K562 (cell line): ENCODE results near the gene TENT4B. TPM values are rescaled to one million over a fixed set of nuclear protein-coding genes. Genes with fewer than 3 reads are reported as not detected.
"Not testable (repeated sequence)": the region's sequence is repeated elsewhere in the genome, so short reads cannot be mapped to it uniquely, and the experiment has no call there.

Experiments used
- ATAC-seq: fragments of 200-7000 bp; cut with Tn5 transposase; 3 replicates; pipeline ENCODE4 v1.9.1; 2020; ENCODE audit warnings: moderate library complexity
- BruUV-seq: library from RNA; stranded (reverse); fragments of 400-500 nt; replicated peaks from 2 replicates; lab custom pipeline; 2021; lab: Mats Ljungman, UMichigan
- CTCF ChIA-PET: fragments of 300-600 bp; formaldehyde crosslinking; extraction: SDS; loops from one replicate; lab custom pipeline; 2021; ENCODE audit warnings: low intra/inter-chr PET ratio; lab: Yijun Ruan, JAX
- POLR2A ChIA-PET: fragments of 300-600, 350-650 bp; sonication (Branson Sonifier 250); formaldehyde crosslinking; extraction: SDS; loops from one replicate; lab custom pipeline; 2021; ENCODE audit warnings: antibody characterized with exemption, inconsistent platforms; lab: Yijun Ruan, JAX
- DNase-seq, 4 experiments: peaks; one replicate each; pipeline versions ENCODE4 v3.0.0 to v3.0.0-alpha.2; 2011 to 2018; ENCODE audit warnings: low spot score in 3 of 4, mixed read lengths in 3 of 4; ENCODE audit errors: extremely low read depth in 1 of 4
- FAIRE-seq: peaks from 2 replicates; lab custom pipeline; 2011; peaks lifted over from hg19 to GRCh38; lab: Jason Lieb, UNC
- H2AFZ ChIP-seq: 2 replicates; pipeline ENCODE4 v1.6.0; 2011; ENCODE audit warnings: low read depth, low read length, control low read depth, inconsistent platforms
- H3K27ac ChIP-seq: fragments of 200-600 bp; 3 replicates; pipeline ENCODE4 v1.8.0; 2011; ENCODE audit warnings: low read depth, mild to moderate bottlenecking, control low read depth, inconsistent platforms, low read length, moderate library complexity, mixed read lengths; ENCODE audit errors: extremely low read depth
- H3K27me3 ChIP-seq, 2 experiments: fragments of 300-600 bp in 1 of 2; 2 replicates in 1 of 2; 3 replicates in 1 of 2; pipeline versions ENCODE4 v1.6.0 to v1.8.0; 2011; ENCODE audit warnings: inconsistent platforms in 2 of 2, low read length in 2 of 2, mild to moderate bottlenecking in 1 of 2, mixed read lengths in 1 of 2, moderate library complexity in 1 of 2; ENCODE audit not compliant: control insufficient read depth in 2 of 2, insufficient read depth in 2 of 2
- H3K36me3 ChIP-seq: fragments of 300-600 bp; 3 replicates; pipeline ENCODE4 v1.8.0; 2011; ENCODE audit warnings: mild to moderate bottlenecking, low read length, inconsistent platforms; ENCODE audit not compliant: control insufficient read depth, insufficient read depth
- H3K4me1 ChIP-seq, 2 experiments: fragments of 200-600 bp in 1 of 2; replicated peaks in 1 of 2; 2 replicates in 1 of 2; 3 replicates in 1 of 2; pipeline versions ENCODE4 v1.5.1 to v1.8.0; 2011; ENCODE audit warnings: inconsistent platforms in 2 of 2, low read length in 2 of 2, mild to moderate bottlenecking in 1 of 2, mixed read lengths in 1 of 2, moderate library complexity in 1 of 2; ENCODE audit not compliant: control insufficient read depth in 2 of 2, insufficient read depth in 2 of 2
- H3K4me2 ChIP-seq: 2 replicates; pipeline ENCODE4 v1.6.1; 2011; ENCODE audit warnings: low read length, control low read depth, inconsistent platforms, mixed read lengths; ENCODE audit not compliant: insufficient read depth
- H3K4me3 ChIP-seq: fragments of 200-600 bp; sonication (generic), shearing (Covaris generic); 2 replicates; pipeline ENCODE4 v1.5.1; 2016; ENCODE audit warnings: control low read depth, inconsistent platforms
- H3K79me2 ChIP-seq: fragments of 200-600 bp; 3 replicates; pipeline ENCODE4 v1.8.0; 2011; ENCODE audit warnings: low read length, inconsistent platforms; ENCODE audit not compliant: control insufficient read depth, insufficient read depth
- H3K9ac ChIP-seq, 2 experiments: 2 replicates each; pipeline versions ENCODE4 v1.6.0 to v1.6.1; 2011; ENCODE audit warnings: low read depth in 2 of 2, low read length in 2 of 2, control low read depth in 1 of 2, inconsistent platforms in 1 of 2, mild to moderate bottlenecking in 1 of 2, mixed read lengths in 1 of 2; ENCODE audit not compliant: insufficient read depth in 1 of 2
- H3K9me1 ChIP-seq: one replicate; pipeline ENCODE4 v1.6.0; 2011; ENCODE audit warnings: inconsistent platforms, mild to moderate bottlenecking, low read length, moderate library complexity; ENCODE audit not compliant: control insufficient read depth, insufficient read depth
- H3K9me3 ChIP-seq: replicated peaks from 2 replicates; pipeline ENCODE4 v1.5.1; 2011; ENCODE audit warnings: low read depth, low read length, inconsistent platforms; ENCODE audit not compliant: control insufficient read depth, insufficient read depth
- H4K20me1 ChIP-seq: replicated peaks from 2 replicates; pipeline ENCODE4 v1.6.1; 2011; ENCODE audit warnings: low read length, inconsistent platforms, mixed read lengths; ENCODE audit not compliant: control insufficient read depth, insufficient read depth
- ADNP ChIP-seq: fragments of 200-800 bp; sonication (Bioruptor generic); IDR thresholded peaks from 2 replicates; pipeline ENCODE4 v1.6.1; 2016; ENCODE audit warnings: missing genetic modification characterization, missing compliant biosample characterization
- ELF4 ChIP-seq: fragments of 450-650 bp; formaldehyde crosslinking; IDR thresholded peaks from 2 replicates; pipeline ENCODE4 v1.4.0; 2022; ENCODE audit warnings: missing genetic modification characterization
- L3MBTL2 ChIP-seq: fragments of 450-650 bp; IDR thresholded peaks from 2 replicates; pipeline ENCODE4 v1.6.1; 2016; ENCODE audit warnings: mild to moderate bottlenecking, moderate library complexity
- PYGO2 ChIP-seq: fragments of 450-650 bp; IDR thresholded peaks from 2 replicates; pipeline ENCODE4 v1.6.1; 2016; ENCODE audit warnings: mild to moderate bottlenecking, missing genetic modification characterization, moderate library complexity, missing compliant biosample characterization
- RBM34 ChIP-seq: fragments of 200-400 bp; formaldehyde crosslinking; IDR thresholded peaks from 2 replicates; pipeline ENCODE4 v1.6.1; 2018; ENCODE audit warnings: low read length, borderline replicate concordance; ENCODE audit not compliant: insufficient read depth
- ZC3H8 ChIP-seq: fragments of 450-650 bp; IDR thresholded peaks from 2 replicates; pipeline ENCODE4 v1.6.1; 2017
- ZNF324 ChIP-seq: fragments of 250-450 bp; sonication (Bioruptor Pico); IDR thresholded peaks from 2 replicates; pipeline ENCODE4 v1.4.0; 2020; ENCODE audit warnings: mild to moderate bottlenecking
- ZNF561 ChIP-seq: fragments of 450-650 bp; formaldehyde crosslinking; conservative IDR thresholded peaks from 2 replicates; pipeline ENCODE4 v1.4.0; 2020; ENCODE audit warnings: mild to moderate bottlenecking, moderate library complexity
- ZNF717 ChIP-seq: fragments of 250-450 bp; sonication (Bioruptor Pico); IDR thresholded peaks from 2 replicates; pipeline ENCODE4 v1.5.0; 2021
- WGBS: fragments of 100-300 bp; shearing (Covaris generic); methylation state at CpG from one replicate; pipeline ENCODE4 v1.1.6; 2016; ENCODE audit warnings: low coverage, mixed read lengths; ENCODE audit not compliant: insufficient coverage; ENCODE audit errors: missing lambda C conversion rate; 5-methylcytosine and 5-hydroxymethylcytosine counted together
- in situ Hi-C: fragments of 300-500 bp; cut with MboI; formaldehyde crosslinking; loops from 4 replicates; pipeline ENCODE4 v1.15.0; 2018; ENCODE audit warnings: inconsistent platforms, mixed read lengths
- intact Hi-C: fragments of 100-400 bp; cut with micrococcal nuclease; formaldehyde crosslinking; loops from 2 replicates; pipeline ENCODE4 v1.14.2; 2022
- polyA plus RNA-seq, 8 experiments: library from polyadenylated mRNA; depleted of rRNA in 4 of 8; stranded (reverse) in 5 of 8; unstranded in 3 of 8; fragments of >200 nt; fragmentation: Nextera tagmentation in 2 of 8; fragmentation: Illumina TruSeq in 1 of 8; extraction: Ambion mirVana in 2 of 8; extraction: Trizol in 1 of 8; gene quantifications; 2 replicates each; pipeline versions ENCODE4 v1.2.1 to v1.2.3, GENCODE V29; 2011 to 2014; ENCODE audit warnings: inconsistent platforms in 1 of 8, missing spikeins in 1 of 8
- total RNA-seq, 7 experiments: library from RNA; depleted of rRNA in 6 of 7; stranded (reverse); fragments of >200 nt in 6 of 7; fragmentation: Illumina TruSeq in 2 of 7; extraction: Trizol in 2 of 7; gene quantifications; 2 replicates each; pipeline versions ENCODE4 v1.2.1 to v1.2.3, GENCODE V29; 2011 to 2021; ENCODE audit warnings: low replicate concordance in 1 of 7
- TF ChIP-seq, protein P1 (sequence below): sonication (generic); formaldehyde crosslinking; IDR thresholded peaks from 2 replicates; pipeline ENCODE4 v1.8.1; 2023; ENCODE audit warnings: mild to moderate bottlenecking, missing genetic modification reagents
- TF ChIP-seq, protein P2 (sequence below): fragments of 200-800 bp; sonication (Bioruptor generic); IDR thresholded peaks from 2 replicates; pipeline ENCODE4 v1.6.1; 2017; ENCODE audit warnings: missing genetic modification characterization, missing compliant biosample characterization

TENT4B gene
- total and polyA plus RNA-seq, 9 of the 15 experiments (the other 6 are each of a cell fraction or from before 2014, with no cell fraction given), result 5.2 to 8.4 (median 7.0) TPM

GRCh38 chr16:50243024-50243423 lies 89.9 kb downstream of the TENT4B start:
- Histone ChIP-seq H3K79me2 (peaks cover 19% of the 10 kb centered on the region), H3K4me1 (peaks cover 17 to 30% of the 10 kb centered on the region in 2 experiments)
- H3K27ac ChIP-seq, FAIRE-seq, CTCF ChIA-PET, H3K36me3 ChIP-seq, H4K20me1 ChIP-seq, H3K4me3 ChIP-seq, ATAC-seq, DNase-seq, H3K9me1 ChIP-seq, H3K27me3 ChIP-seq, H3K9me3 ChIP-seq, in situ Hi-C loops, H2AFZ ChIP-seq, H3K4me2 ChIP-seq, intact Hi-C loops, H3K9ac ChIP-seq, BruUV-seq: not testable (repeated sequence)
- POLR2A ChIA-PET, result interaction anchor here (0.6 to 1.5 kb wide), 3 partner anchors 9 to 148 kb away, joined by 3 to 4 read pairs (median 4); no protein-coding TSS in a partner anchor
- 0 out of 2 replicates have a peak, but pooled peaks have one; percentile 24 for TF ChIP-seq ADNP (tag)
- 67% methylated on average over 6 of the region's 6 CpGs for WGBS

DNA sequence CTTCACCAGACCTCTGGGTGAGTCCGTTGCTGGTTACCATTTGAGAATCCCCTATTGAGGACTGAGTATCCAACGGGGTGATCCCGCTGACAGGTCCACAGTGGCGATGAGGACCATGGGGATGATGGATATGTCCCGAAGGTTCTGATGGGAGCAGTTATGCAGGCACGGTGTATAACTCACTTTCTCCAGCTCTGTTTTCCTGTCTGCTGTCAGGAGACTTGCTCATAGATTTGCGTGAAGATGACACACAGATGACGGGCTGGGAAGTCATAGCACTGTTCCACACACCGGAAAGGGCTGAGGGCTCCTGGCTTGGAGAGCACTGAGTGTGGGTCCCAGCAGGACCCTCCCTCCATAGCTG lies 91.0 kb downstream of the TENT4B start:
- Histone ChIP-seq H3K4me1 (peaks cover 26 to 31% of the 10 kb centered on the region in 2 experiments), H3K27me3 (no peaks in the 10 kb centered on the region), H4K20me1 (no peaks in the 10 kb centered on the region), H2AFZ (no peak overlapping the region; the same call in 1 of the 2 replicates), H3K79me2 (peaks cover 29% of the 10 kb centered on the region), H3K4me2 (no peak overlapping the region), H3K27ac (no peak overlapping the region), H3K9me3 (no peaks in the 10 kb centered on the region), H3K36me3 (no peaks in the 10 kb centered on the region), H3K4me3 (no peak overlapping the region), H3K9ac (no peak overlapping the region; a peak in 1 of 4 replicates), H3K9me1 (no peaks in the 10 kb centered on the region)
- ChIA-PET CTCF (no interaction called here), POLR2A (interaction anchor here (0.6 to 1.5 kb wide), 3 partner anchors 8 to 173 kb away, joined by 3 to 4 read pairs (median 4); no protein-coding TSS in a partner anchor)
- DNase-seq (no peak), FAIRE-seq (peak; percentile 48), ATAC-seq (no peak)
- WGBS, result 85% methylated on average over 9 of the region's 9 CpGs
- in situ Hi-C loops, result no loop called here
- intact Hi-C loops, result no loop called here
- BruUV-seq, result no TSS peak
- TF ChIP-seq ZNF324 (no peak), ZC3H8 (no peak), RBM34 (no peak), ZNF717 (CRISPR knock-in tag) (no peak), L3MBTL2 (no peak), ELF4 (CRISPR knock-in tag) (no peak), ZNF561 (CRISPR knock-in tag) (no peak), PYGO2 (tag) (no peak)
- TF ChIP-seq, protein P1, sequence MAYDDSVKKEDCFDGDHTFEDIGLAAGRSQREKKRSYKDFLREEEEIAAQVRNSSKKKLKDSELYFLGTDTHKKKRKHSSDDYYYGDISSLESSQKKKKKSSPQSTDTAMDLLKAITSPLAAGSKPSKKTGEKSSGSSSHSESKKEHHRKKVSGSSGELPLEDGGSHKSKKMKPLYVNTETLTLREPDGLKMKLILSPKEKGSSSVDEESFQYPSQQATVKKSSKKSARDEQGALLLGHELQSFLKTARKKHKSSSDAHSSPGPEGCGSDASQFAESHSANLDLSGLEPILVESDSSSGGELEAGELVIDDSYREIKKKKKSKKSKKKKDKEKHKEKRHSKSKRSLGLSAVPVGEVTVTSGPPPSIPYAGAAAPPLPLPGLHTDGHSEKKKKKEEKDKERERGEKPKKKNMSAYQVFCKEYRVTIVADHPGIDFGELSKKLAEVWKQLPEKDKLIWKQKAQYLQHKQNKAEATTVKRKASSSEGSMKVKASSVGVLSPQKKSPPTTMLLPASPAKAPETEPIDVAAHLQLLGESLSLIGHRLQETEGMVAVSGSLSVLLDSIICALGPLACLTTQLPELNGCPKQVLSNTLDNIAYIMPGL, result no peak
- TF ChIP-seq, protein P2, sequence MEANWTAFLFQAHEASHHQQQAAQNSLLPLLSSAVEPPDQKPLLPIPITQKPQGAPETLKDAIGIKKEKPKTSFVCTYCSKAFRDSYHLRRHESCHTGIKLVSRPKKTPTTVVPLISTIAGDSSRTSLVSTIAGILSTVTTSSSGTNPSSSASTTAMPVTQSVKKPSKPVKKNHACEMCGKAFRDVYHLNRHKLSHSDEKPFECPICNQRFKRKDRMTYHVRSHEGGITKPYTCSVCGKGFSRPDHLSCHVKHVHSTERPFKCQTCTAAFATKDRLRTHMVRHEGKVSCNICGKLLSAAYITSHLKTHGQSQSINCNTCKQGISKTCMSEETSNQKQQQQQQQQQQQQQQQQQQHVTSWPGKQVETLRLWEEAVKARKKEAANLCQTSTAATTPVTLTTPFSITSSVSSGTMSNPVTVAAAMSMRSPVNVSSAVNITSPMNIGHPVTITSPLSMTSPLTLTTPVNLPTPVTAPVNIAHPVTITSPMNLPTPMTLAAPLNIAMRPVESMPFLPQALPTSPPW, result no peak
